Progenitor cell of endocrine pancreas (in vitro differentiated cells): ENCODE data around the gene PPP4R2. TPM values are rescaled to one million over a fixed set of nuclear protein-coding genes. Genes with fewer than 3 reads are reported as not detected.

Experiments
- DNase-seq: peaks from one replicate; pipeline ENCODE4 v3.0.0; 2021; ENCODE audit warnings: low spot score; ENCODE audit not compliant: unreplicated experiment
- H3K27ac Mint-ChIP-seq: 2 replicates; pipeline ENCODE4 v1.8.0; 2021; ENCODE audit warnings: mild to moderate bottlenecking, moderate library complexity, mixed read lengths
- H3K27me3 Mint-ChIP-seq: 2 replicates; pipeline ENCODE4 v1.8.0; 2021; ENCODE audit warnings: mixed read lengths
- H3K36me3 Mint-ChIP-seq: 2 replicates; pipeline ENCODE4 v1.8.0; 2022; ENCODE audit warnings: mixed read lengths; ENCODE audit not compliant: insufficient read depth
- H3K4me1 Mint-ChIP-seq: 2 replicates; pipeline ENCODE4 v1.8.0; 2021; ENCODE audit warnings: low read depth, mixed read lengths
- H3K4me3 Mint-ChIP-seq: 2 replicates; pipeline ENCODE4 v1.8.0; 2021; ENCODE audit warnings: low read depth, mild to moderate bottlenecking, moderate library complexity, mixed read lengths
- H3K9me3 Mint-ChIP-seq: 2 replicates; pipeline ENCODE4 v1.8.0; 2021; ENCODE audit warnings: low read depth, mixed read lengths
- total RNA-seq: library from RNA; stranded (reverse); gene quantifications from 2 replicates; pipeline ENCODE4 v1.2.1, GENCODE V29; 2021
- TF ChIP-seq, protein P1 (sequence below): fragments of 200-600 bp; sonication (generic); IDR thresholded peaks from one replicate; pipeline ENCODE4 v1.5.0; 2021; ENCODE audit warnings: antibody characterized with exemption, mild to moderate bottlenecking; ENCODE audit not compliant: unreplicated experiment

Gene PPP4R2
- total RNA-seq, 1 donor from 2014 or later, result 130 TPM

DNA sequence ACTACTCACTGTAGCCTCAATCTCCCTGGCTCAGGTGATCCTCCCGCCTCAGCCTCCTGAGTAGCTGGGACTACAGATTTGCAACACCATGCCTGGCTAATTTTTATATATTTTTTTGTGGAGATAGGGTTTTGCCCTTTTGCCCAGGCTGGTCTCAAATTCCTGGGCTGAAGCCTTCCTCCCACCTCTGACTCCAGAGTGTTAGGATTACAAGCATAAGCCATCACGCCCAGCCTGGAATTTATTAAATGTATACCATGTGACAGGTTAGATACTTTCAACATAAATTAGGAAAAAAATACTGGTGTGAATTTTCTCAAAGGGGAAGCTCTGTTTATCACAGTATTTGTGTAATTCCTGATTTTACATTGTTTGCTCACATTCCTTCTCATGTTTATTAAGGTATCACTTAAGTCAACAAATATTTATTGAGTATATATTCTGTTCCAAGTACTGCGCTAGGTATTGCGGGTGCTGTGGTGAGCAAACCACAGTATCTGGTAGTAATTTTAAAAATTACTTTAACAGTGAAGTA lies 24.8 kb downstream of the PPP4R2 start:
- H3K27ac Mint-ChIP-seq, result no peak overlapping the region
- no peaks in the 10 kb centered on the region for H3K27me3 Mint-ChIP-seq
- no peaks in the 10 kb centered on the region for H3K36me3 Mint-ChIP-seq
- TF ChIP-seq, protein P1, sequence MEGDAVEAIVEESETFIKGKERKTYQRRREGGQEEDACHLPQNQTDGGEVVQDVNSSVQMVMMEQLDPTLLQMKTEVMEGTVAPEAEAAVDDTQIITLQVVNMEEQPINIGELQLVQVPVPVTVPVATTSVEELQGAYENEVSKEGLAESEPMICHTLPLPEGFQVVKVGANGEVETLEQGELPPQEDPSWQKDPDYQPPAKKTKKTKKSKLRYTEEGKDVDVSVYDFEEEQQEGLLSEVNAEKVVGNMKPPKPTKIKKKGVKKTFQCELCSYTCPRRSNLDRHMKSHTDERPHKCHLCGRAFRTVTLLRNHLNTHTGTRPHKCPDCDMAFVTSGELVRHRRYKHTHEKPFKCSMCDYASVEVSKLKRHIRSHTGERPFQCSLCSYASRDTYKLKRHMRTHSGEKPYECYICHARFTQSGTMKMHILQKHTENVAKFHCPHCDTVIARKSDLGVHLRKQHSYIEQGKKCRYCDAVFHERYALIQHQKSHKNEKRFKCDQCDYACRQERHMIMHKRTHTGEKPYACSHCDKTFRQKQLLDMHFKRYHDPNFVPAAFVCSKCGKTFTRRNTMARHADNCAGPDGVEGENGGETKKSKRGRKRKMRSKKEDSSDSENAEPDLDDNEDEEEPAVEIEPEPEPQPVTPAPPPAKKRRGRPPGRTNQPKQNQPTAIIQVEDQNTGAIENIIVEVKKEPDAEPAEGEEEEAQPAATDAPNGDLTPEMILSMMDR, result no peak
- no peak overlapping the region for H3K4me3 Mint-ChIP-seq
- H3K9me3 Mint-ChIP-seq, result no peaks in the 10 kb centered on the region
- DNase-seq, result no peak
- peaks cover 33% of the 10 kb centered on the region for H3K4me1 Mint-ChIP-seq

DNA sequence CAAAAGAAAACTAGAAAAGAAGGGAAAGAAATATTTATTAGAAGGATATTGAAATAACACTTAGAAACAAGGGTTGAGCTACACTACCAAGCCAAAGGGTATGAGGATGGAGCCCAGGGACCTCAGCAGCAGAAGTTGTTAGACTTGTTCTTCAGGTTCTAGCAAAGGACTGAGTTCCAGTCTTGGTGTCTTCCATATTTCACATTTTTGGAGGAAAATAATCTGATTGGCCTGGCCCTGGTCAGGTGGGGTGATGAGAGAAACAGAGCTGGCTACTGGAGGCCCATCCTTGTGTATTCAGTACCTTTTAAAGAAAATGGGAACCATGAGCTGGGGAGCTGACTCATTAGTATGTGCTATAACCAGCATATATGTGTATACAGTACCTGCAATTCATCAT lies 28.2 kb downstream of the PPP4R2 start:
- Mint-ChIP-seq H3K9me3 (no peaks in the 10 kb centered on the region), H3K4me3 (no peak overlapping the region), H3K4me1 (peaks cover 37% of the 10 kb centered on the region), H3K27ac (peak overlapping the region; percentile 81), H3K36me3 (peaks cover 4% of the 10 kb centered on the region), H3K27me3 (no peaks in the 10 kb centered on the region)
- DNase-seq, result no peak
- TF ChIP-seq, protein P1, result no peak

DNA sequence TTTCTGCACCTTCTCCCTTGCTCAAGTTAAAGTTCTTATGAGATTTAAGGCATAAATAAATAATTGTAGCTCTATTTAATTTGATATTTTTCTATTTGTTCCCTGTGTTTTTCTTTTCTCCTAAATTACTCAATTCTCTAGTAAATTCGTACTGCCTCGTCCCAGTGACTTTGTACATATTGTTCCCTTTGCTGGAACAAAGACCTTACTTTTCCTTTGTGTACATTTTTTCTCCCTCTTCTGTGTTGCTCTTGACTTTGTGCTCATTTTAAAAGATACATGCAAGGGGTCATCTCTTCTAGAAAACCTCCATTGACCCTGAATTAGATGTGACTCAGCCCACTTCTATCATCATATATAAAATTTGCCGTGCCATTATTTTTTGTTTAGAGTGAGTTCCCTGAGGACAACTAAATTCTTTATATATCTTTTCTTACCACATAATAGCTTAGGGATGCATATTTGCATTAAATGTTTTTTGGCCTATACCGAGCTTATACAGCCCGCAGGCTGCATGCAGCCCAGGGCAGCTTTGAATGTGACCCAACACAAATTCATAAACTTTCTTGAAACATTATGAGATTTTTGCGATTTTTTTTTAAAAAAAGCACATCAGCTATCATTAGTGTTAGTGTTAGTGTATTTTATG lies 29.6 kb downstream of the PPP4R2 start:
- Mint-ChIP-seq H3K4me1 (peaks cover 33% of the 10 kb centered on the region), H3K36me3 (peaks cover 9% of the 10 kb centered on the region), H3K9me3 (no peaks in the 10 kb centered on the region)

DNA sequence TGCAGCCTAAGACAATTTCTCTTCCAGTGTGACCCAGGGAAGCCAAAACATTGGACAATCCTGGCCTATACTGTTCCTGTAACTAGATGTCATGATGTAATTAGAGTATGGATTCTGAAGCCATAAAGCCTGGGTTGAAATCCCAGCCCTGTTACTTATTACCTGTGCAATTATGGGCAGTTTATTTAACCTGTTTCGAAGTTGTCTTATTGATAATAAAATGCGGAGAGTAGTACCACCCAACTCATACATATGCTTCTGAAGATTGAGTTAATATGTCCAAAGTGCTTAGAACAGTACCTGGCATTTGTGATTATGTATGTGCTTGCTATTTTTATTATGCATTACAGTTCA lies 30.1 kb downstream of the PPP4R2 start:
- TF ChIP-seq, protein P1, result no peak
- Mint-ChIP-seq H3K27me3 (no peaks in the 10 kb centered on the region), H3K4me3 (no peak overlapping the region), H3K9me3 (no peaks in the 10 kb centered on the region), H3K27ac (peak overlapping the region; percentile 43), H3K4me1 (peaks cover 33% of the 10 kb centered on the region), H3K36me3 (peaks cover 9% of the 10 kb centered on the region)
- no peak for DNase-seq

More for the DNA sequence above, 29.6 kb downstream of the PPP4R2 start:
- TF ChIP-seq, protein P1, result no peak
- no peak overlapping the region for H3K4me3 Mint-ChIP-seq
- peak overlapping the region; percentile 19 for H3K27ac Mint-ChIP-seq
- no peak for DNase-seq
- H3K27me3 Mint-ChIP-seq, result no peaks in the 10 kb centered on the region

- H3K9me3 Mint-ChIP-seq, result no peaks in the 10 kb centered on the region
These were observed 32.2 kb downstream of the PPP4R2 start for GRCh38 chr3:73028803-73029202.

More at GRCh38 chr3:73028803-73029202, 32.2 kb downstream of the PPP4R2 start:
- H3K4me3 Mint-ChIP-seq, result no peak overlapping the region
- TF ChIP-seq, protein P1, result no peak
- H3K27ac Mint-ChIP-seq, result peak overlapping the region; percentile 28
- DNase-seq, result no peak
- H3K27me3 Mint-ChIP-seq, result no peaks in the 10 kb centered on the region
- H3K36me3 Mint-ChIP-seq, result peaks cover 9% of the 10 kb centered on the region
- peaks cover 35% of the 10 kb centered on the region for H3K4me1 Mint-ChIP-seq
